Inferior parietal cortex (tissue), 1 donor: ENCODE measurements around the gene GPHA2.
A peak's percentile ranks its signal among the peaks of the same experiment; 100 is the strongest.

Source experiments
- DNase-seq: peaks from one replicate; pipeline ENCODE4 v3.0.0-alpha.2; 2016; ENCODE audit errors: extremely low spot score

The GPHA2 gene

GRCh38 chr11:64891215-64891848 is 44.4 kb downstream of the GPHA2 start:
- no peak for DNase-seq

- DNase-seq = no peak
Measured at GRCh38 chr11:64890522-64890939, 45.2 kb downstream of the GPHA2 start.

GRCh38 chr11:64888729-64889511 is 46.8 kb downstream of the GPHA2 start:
- no peak for DNase-seq

GRCh38 chr11:64888406-64888728 is 47.3 kb downstream of the GPHA2 start:
- no peak for DNase-seq

- peak; percentile 76 for DNase-seq
Measured at GRCh38 chr11:64887757-64888405, 47.8 kb downstream of the GPHA2 start.

- DNase-seq = no peak
Measured at GRCh38 chr11:64887234-64887756, 48.4 kb downstream of the GPHA2 start.

GRCh38 chr11:64885367-64886286 is 50.1 kb downstream of the GPHA2 start:
- DNase-seq = no peak
